Trophoblast cell (in vitro differentiated cells and primary cell): ENCODE measurements around the gene HBG2.

Experiments
- DNase-seq, 2 donors: peaks; one replicate each; pipeline ENCODE4 v3.0.0-alpha.2; 2016
- H2AFZ ChIP-seq: 2 replicates; pipeline ENCODE4 v1.6.1; 2013; ENCODE audit warnings: low read length, moderate library complexity, mild to moderate bottlenecking; ENCODE audit not compliant: insufficient read depth, poor library complexity
- H2AK5ac ChIP-seq: 2 replicates; pipeline ENCODE4 v1.6.1; 2013; ENCODE audit warnings: mild to moderate bottlenecking, low read length
- H2BK120ac ChIP-seq: 2 replicates; pipeline ENCODE4 v1.6.1; 2013; ENCODE audit warnings: low read length, mild to moderate bottlenecking, moderate library complexity; ENCODE audit not compliant: insufficient read depth, poor library complexity
- H2BK12ac ChIP-seq: 2 replicates; pipeline ENCODE4 v1.6.1; 2013; ENCODE audit warnings: mild to moderate bottlenecking, low read length, moderate library complexity
- H2BK5ac ChIP-seq: 2 replicates; pipeline ENCODE4 v1.6.1; 2013; ENCODE audit warnings: low read length, low read depth, moderate library complexity, mild to moderate bottlenecking; ENCODE audit not compliant: poor library complexity
- H3K14ac ChIP-seq: 2 replicates; pipeline ENCODE4 v1.6.1; 2013; ENCODE audit warnings: mild to moderate bottlenecking, low read length
- H3K18ac ChIP-seq: 2 replicates; pipeline ENCODE4 v1.6.1; 2013; ENCODE audit warnings: mild to moderate bottlenecking, low read length
- H3K23ac ChIP-seq: 2 replicates; pipeline ENCODE4 v1.6.1; 2013; ENCODE audit warnings: low read length
- H3K27ac ChIP-seq: 2 replicates; pipeline ENCODE4 v1.5.1; 2013; ENCODE audit warnings: low read depth, mild to moderate bottlenecking, inconsistent platforms, low read length, moderate library complexity
- H3K27me3 ChIP-seq: 2 replicates; pipeline ENCODE4 v1.6.1; 2013; ENCODE audit warnings: inconsistent platforms, mild to moderate bottlenecking, low read length, moderate library complexity; ENCODE audit not compliant: insufficient read depth
- H3K36me3 ChIP-seq, 2 experiments: 1 replicate in 1 of 2; 2 replicates in 1 of 2; pipeline ENCODE4 v1.6.1; 2013; ENCODE audit warnings: low read length in 2 of 2, mild to moderate bottlenecking in 2 of 2, moderate library complexity in 1 of 2; ENCODE audit not compliant: insufficient read depth in 2 of 2, control insufficient read depth in 1 of 2
- H3K4ac ChIP-seq: 2 replicates; pipeline ENCODE4 v1.6.1; 2013; ENCODE audit warnings: low read depth, mild to moderate bottlenecking, low read length, moderate library complexity
- H3K4me1 ChIP-seq, 2 experiments: 1 replicate in 1 of 2; 2 replicates in 1 of 2; pipeline ENCODE4 v1.6.1; 2013; ENCODE audit warnings: low read length in 2 of 2, mild to moderate bottlenecking in 2 of 2, moderate library complexity in 1 of 2; ENCODE audit not compliant: insufficient read depth in 2 of 2, control insufficient read depth in 1 of 2
- H3K4me2 ChIP-seq: 2 replicates; pipeline ENCODE4 v1.6.1; 2013; ENCODE audit warnings: inconsistent platforms, mild to moderate bottlenecking, low read length, moderate library complexity
- H3K4me3 ChIP-seq: 2 replicates; pipeline ENCODE4 v1.5.1; 2013; ENCODE audit warnings: mild to moderate bottlenecking, low read depth, low read length, inconsistent platforms
- H3K79me1 ChIP-seq: one replicate; pipeline ENCODE4 v1.6.1; 2013; ENCODE audit warnings: low read length
- H3K79me2 ChIP-seq: 2 replicates; pipeline ENCODE4 v1.6.1; 2013; ENCODE audit warnings: low read length, mild to moderate bottlenecking; ENCODE audit not compliant: control insufficient read depth, insufficient read depth, poor library complexity
- H3K9ac ChIP-seq: 2 replicates; pipeline ENCODE4 v1.6.1; 2013; ENCODE audit warnings: mild to moderate bottlenecking, low read length
- H3K9me3 ChIP-seq: 2 replicates; pipeline ENCODE4 v1.6.1; 2013; ENCODE audit warnings: low read depth, mild to moderate bottlenecking, control low read depth, inconsistent platforms, low read length; ENCODE audit not compliant: insufficient read depth
- H4K12ac ChIP-seq: 2 replicates; pipeline ENCODE4 v1.6.1; 2013; ENCODE audit warnings: low read depth, mild to moderate bottlenecking, low read length, moderate library complexity
- H4K8ac ChIP-seq: 2 replicates; pipeline ENCODE4 v1.6.1; 2013; ENCODE audit warnings: low read depth, mild to moderate bottlenecking, low read length, moderate library complexity
- H4K91ac ChIP-seq: one replicate; pipeline ENCODE4 v1.6.1; 2013; ENCODE audit warnings: low read depth, mild to moderate bottlenecking, low read length, moderate library complexity
- WGBS: extraction: QIAGEN DNeasy Blood & Tissue Kit; methylation state at CpG from one replicate; pipeline ENCODE4 v1.1.7; 2013; ENCODE audit warnings: missing lambda C conversion rate; ENCODE audit not compliant: insufficient read length, insufficient coverage; ENCODE audit errors: extremely low coverage; 5-methylcytosine and 5-hydroxymethylcytosine counted together

Gene HBG2

GRCh38 chr11:5285703-5286340 is 31.2 kb upstream of the HBG2 start:
- Histone ChIP-seq H3K36me3 (no peaks in the 10 kb centered on the region), H3K79me1 (no peaks in the 10 kb centered on the region), H3K9ac (no peak overlapping the region), H2BK5ac (no peak overlapping the region), H3K4ac (no peak overlapping the region), H2AFZ (no peak overlapping the region), H3K4me3 (no peak overlapping the region), H2BK12ac (no peak overlapping the region), H3K79me2 (no peaks in the 10 kb centered on the region), H3K14ac (no peak overlapping the region), H2AK5ac (no peak overlapping the region), H2BK120ac (no peak overlapping the region), H4K12ac (no peak overlapping the region), H3K23ac (no peak overlapping the region), H3K27me3 (no peaks in the 10 kb centered on the region), H3K27ac (no peak overlapping the region), H3K18ac (no peak overlapping the region), H4K8ac (no peak overlapping the region), H4K91ac (no peak overlapping the region), H3K9me3 (no peaks in the 10 kb centered on the region), H3K4me1 (no peaks in the 10 kb centered on the region), H3K4me2 (no peak overlapping the region)
- no CpG with 5 or more reads among the region's 4 CpGs for WGBS
- DNase-seq = no peak

GRCh38 chr11:5284637-5285036 is 30.1 kb upstream of the HBG2 start:
- H4K91ac ChIP-seq = no peak overlapping the region
- no CpG with 5 or more reads among the region's 2 CpGs for WGBS
- H2AFZ ChIP-seq = no peak overlapping the region
- H3K9me3 ChIP-seq = no peaks in the 10 kb centered on the region
- H4K8ac ChIP-seq = no peak overlapping the region
- H3K4ac ChIP-seq = no peak overlapping the region
- no peak overlapping the region for H2BK5ac ChIP-seq
- no peak overlapping the region for H4K12ac ChIP-seq
- H3K79me2 ChIP-seq = no peaks in the 10 kb centered on the region
- H2AK5ac ChIP-seq = no peak overlapping the region
- H3K18ac ChIP-seq = no peak overlapping the region
- no peaks in the 10 kb centered on the region for H3K36me3 ChIP-seq
- no peak overlapping the region for H2BK12ac ChIP-seq
- no peaks in the 10 kb centered on the region for H3K27me3 ChIP-seq
- no peaks in the 10 kb centered on the region for H3K4me1 ChIP-seq
- no peak for DNase-seq
- no peak overlapping the region for H3K9ac ChIP-seq
- no peak overlapping the region for H3K4me2 ChIP-seq
- no peak overlapping the region for H3K23ac ChIP-seq
- H3K14ac ChIP-seq = no peak overlapping the region
- no peak overlapping the region for H2BK120ac ChIP-seq
- no peak overlapping the region for H3K4me3 ChIP-seq
- H3K27ac ChIP-seq = no peak overlapping the region
- no peaks in the 10 kb centered on the region for H3K79me1 ChIP-seq

- Histone ChIP-seq H3K23ac (no peak overlapping the region), H3K27ac (no peak overlapping the region), H2BK120ac (no peak overlapping the region), H2AFZ (no peak overlapping the region), H3K36me3 (no peaks in the 10 kb centered on the region), H3K4ac (no peak overlapping the region), H3K14ac (no peak overlapping the region), H3K27me3 (no peaks in the 10 kb centered on the region), H3K4me2 (no peak overlapping the region), H4K8ac (no peak overlapping the region), H2BK5ac (no peak overlapping the region), H3K9me3 (no peaks in the 10 kb centered on the region), H2AK5ac (no peak overlapping the region), H3K9ac (no peak overlapping the region), H3K18ac (no peak overlapping the region), H3K4me1 (no peaks in the 10 kb centered on the region), H2BK12ac (no peak overlapping the region), H3K4me3 (no peak overlapping the region), H4K12ac (no peak overlapping the region), H3K79me1 (no peaks in the 10 kb centered on the region), H4K91ac (no peak overlapping the region), H3K79me2 (no peaks in the 10 kb centered on the region)
- DNase-seq = no peak
- no CpG with 5 or more reads among the region's 1 CpG for WGBS
These were observed 29.3 kb upstream of the HBG2 start for GRCh38 chr11:5283882-5284281.

GRCh38 chr11:5283086-5283485 is 28.5 kb upstream of the HBG2 start:
- H3K79me2 ChIP-seq = no peaks in the 10 kb centered on the region
- no peak overlapping the region for H3K23ac ChIP-seq
- H3K4ac ChIP-seq = no peak overlapping the region
- no peak overlapping the region for H2AK5ac ChIP-seq
- no peak overlapping the region for H3K4me2 ChIP-seq
- H2BK5ac ChIP-seq = no peak overlapping the region
- WGBS = no CpG with 5 or more reads among the region's 3 CpGs
- H3K27me3 ChIP-seq = no peaks in the 10 kb centered on the region
- H3K36me3 ChIP-seq = no peaks in the 10 kb centered on the region
- no peak overlapping the region for H3K9ac ChIP-seq
- no peak overlapping the region for H2BK120ac ChIP-seq
- no peak for DNase-seq
- no peaks in the 10 kb centered on the region for H3K4me1 ChIP-seq
- no peak overlapping the region for H2AFZ ChIP-seq
- H3K27ac ChIP-seq = no peak overlapping the region
- H3K4me3 ChIP-seq = no peak overlapping the region
- no peaks in the 10 kb centered on the region for H3K79me1 ChIP-seq
- H3K18ac ChIP-seq = no peak overlapping the region
- H3K9me3 ChIP-seq = no peaks in the 10 kb centered on the region
- no peak overlapping the region for H2BK12ac ChIP-seq
- H4K12ac ChIP-seq = no peak overlapping the region
- H4K8ac ChIP-seq = no peak overlapping the region
- H4K91ac ChIP-seq = no peak overlapping the region
- H3K14ac ChIP-seq = no peak overlapping the region
